Neural cell (in vitro differentiated cells): Measurements from ENCODE around the gene ERC2. TPM values are rescaled to one million over a fixed set of nuclear protein-coding genes. Genes with fewer than 3 reads are reported as not detected.

Experiments used
- H2AFZ ChIP-seq: fragments of 200-600, 300-800 bp; sonication (generic), shearing (Covaris generic); 2 replicates; pipeline ENCODE4 v1.6.0; 2014; ENCODE audit warnings: low read depth, mild to moderate bottlenecking, antibody characterized with exemption, low read length, moderate library complexity
- H3F3A ChIP-seq: fragments of 200-600 bp; shearing (Covaris generic); 2 replicates; pipeline ENCODE4 v1.6.1; 2016; ENCODE audit warnings: mild to moderate bottlenecking, moderate library complexity, mixed read lengths, antibody characterized with exemption, low read length; ENCODE audit not compliant: insufficient read depth, poor library complexity, severe bottlenecking
- H3K27ac ChIP-seq: fragments of 200-600, 300-800 bp; sonication (generic), shearing (Covaris generic); 2 replicates; pipeline ENCODE4 v1.5.1; 2014; ENCODE audit warnings: mild to moderate bottlenecking, low read length, moderate library complexity
- H3K27me3 ChIP-seq: fragments of 300-800, 200-600 bp; sonication (generic), shearing (Covaris generic); 2 replicates; pipeline ENCODE4 v1.6.0; 2014; ENCODE audit warnings: mild to moderate bottlenecking, low read depth, low read length, moderate library complexity; ENCODE audit not compliant: insufficient read depth
- H3K36me3 ChIP-seq: fragments of 300-800, 200-600 bp; sonication (generic), shearing (Covaris generic); 2 replicates; pipeline ENCODE4 v1.5.1; 2014; ENCODE audit warnings: mild to moderate bottlenecking, antibody characterized with exemption, low read length, moderate library complexity; ENCODE audit not compliant: insufficient read depth
- H3K4me2 ChIP-seq: fragments of 300-800, 200-600 bp; sonication (generic), shearing (Covaris generic); 2 replicates; pipeline ENCODE4 v1.6.0; 2014; ENCODE audit warnings: mild to moderate bottlenecking, low read length
- H3K4me3 ChIP-seq: fragments of 300-800, 200-600 bp; sonication (generic), shearing (Covaris generic); 2 replicates; pipeline ENCODE4 v1.5.1; 2014; ENCODE audit warnings: mild to moderate bottlenecking, low read length, moderate library complexity
- H3K79me2 ChIP-seq: fragments of 200-600 bp; shearing (Covaris generic); replicated peaks from 2 replicates; pipeline ENCODE4 v1.6.0; 2014; ENCODE audit warnings: mild to moderate bottlenecking, low read length, moderate library complexity; ENCODE audit not compliant: insufficient read depth
- H3K9ac ChIP-seq: fragments of 300-800, 200-600 bp; sonication (generic), shearing (Covaris generic); 2 replicates; pipeline ENCODE4 v1.6.1; 2016; ENCODE audit warnings: mild to moderate bottlenecking, low read length, mixed read lengths
- H3K9me2 ChIP-seq: fragments of 200-600 bp; shearing (Covaris generic); 2 replicates; pipeline ENCODE4 v1.6.1; 2016; ENCODE audit warnings: mild to moderate bottlenecking, low read length, mixed read lengths; ENCODE audit not compliant: insufficient read depth
- H3K9me3 ChIP-seq: fragments of 200-600, 300-800 bp; sonication (generic), shearing (Covaris generic); 2 replicates; pipeline ENCODE4 v1.6.1; 2016; ENCODE audit warnings: mild to moderate bottlenecking, mixed run types, low read length, moderate library complexity, mixed read lengths
- H4K20me1 ChIP-seq: fragments of 200-600 bp; shearing (Covaris generic); 2 replicates; pipeline ENCODE4 v1.6.1; 2016; ENCODE audit warnings: mild to moderate bottlenecking, mixed run types; ENCODE audit not compliant: insufficient read depth
- EP300 ChIP-seq: fragments of 450-650 bp; conservative IDR thresholded peaks from 2 replicates; pipeline ENCODE4 v1.6.1; 2014; ENCODE audit warnings: antibody characterized with exemption, mild to moderate bottlenecking, moderate library complexity; ENCODE audit not compliant: poor library complexity, severe bottlenecking
- EZH2 ChIP-seq: fragments of 200-600, 300-800 bp; shearing (Covaris generic), sonication (generic); IDR thresholded peaks from 2 replicates; pipeline ENCODE4 v1.6.1; 2014; ENCODE audit warnings: antibody characterized with exemption, low read length, borderline replicate concordance, mild to moderate bottlenecking; ENCODE audit not compliant: insufficient read depth, poor library complexity, severe bottlenecking
- MXI1 ChIP-seq: fragments of 450-650 bp; conservative IDR thresholded peaks from 2 replicates; pipeline ENCODE4 v1.6.1; 2014; ENCODE audit warnings: antibody characterized with exemption, mild to moderate bottlenecking; ENCODE audit not compliant: poor library complexity, severe bottlenecking
- POLR2AphosphoS5 ChIP-seq: IDR thresholded peaks from 2 replicates; pipeline ENCODE4 v1.6.1; 2012
- RAD21 ChIP-seq: fragments of 450-650 bp; conservative IDR thresholded peaks from 2 replicates; pipeline ENCODE4 v1.6.1; 2014; ENCODE audit warnings: antibody characterized with exemption, mild to moderate bottlenecking, moderate library complexity
- SMC3 ChIP-seq: fragments of 450-650 bp; conservative IDR thresholded peaks from 2 replicates; pipeline ENCODE4 v1.6.1; 2014; ENCODE audit warnings: antibody characterized with exemption, mild to moderate bottlenecking, moderate library complexity; ENCODE audit not compliant: poor library complexity
- TAF1 ChIP-seq: IDR thresholded peaks from 2 replicates; pipeline ENCODE4 v1.6.1; 2012; ENCODE audit warnings: low read depth
- polyA plus RNA-seq: library from polyadenylated mRNA; depleted of rRNA; stranded (reverse); fragments of >200 nt; gene quantifications from 2 replicates; pipeline ENCODE4 v1.2.3, GENCODE V29; 2014
- TF ChIP-seq, protein P1 (sequence below): fragments of 450-650 bp; IDR thresholded peaks from 2 replicates; pipeline ENCODE4 v1.5.1; 2014; ENCODE audit warnings: antibody characterized with exemption, mild to moderate bottlenecking, moderate library complexity; ENCODE audit not compliant: poor library complexity, severe bottlenecking
- TF ChIP-seq, protein P2 (sequence below): IDR thresholded peaks from 2 replicates; pipeline ENCODE4 v1.6.1; 2012; ENCODE audit warnings: borderline replicate concordance

The ERC2 gene
- polyA plus RNA-seq, 1 donor from 2014 or later, result 60.4 TPM

DNA sequence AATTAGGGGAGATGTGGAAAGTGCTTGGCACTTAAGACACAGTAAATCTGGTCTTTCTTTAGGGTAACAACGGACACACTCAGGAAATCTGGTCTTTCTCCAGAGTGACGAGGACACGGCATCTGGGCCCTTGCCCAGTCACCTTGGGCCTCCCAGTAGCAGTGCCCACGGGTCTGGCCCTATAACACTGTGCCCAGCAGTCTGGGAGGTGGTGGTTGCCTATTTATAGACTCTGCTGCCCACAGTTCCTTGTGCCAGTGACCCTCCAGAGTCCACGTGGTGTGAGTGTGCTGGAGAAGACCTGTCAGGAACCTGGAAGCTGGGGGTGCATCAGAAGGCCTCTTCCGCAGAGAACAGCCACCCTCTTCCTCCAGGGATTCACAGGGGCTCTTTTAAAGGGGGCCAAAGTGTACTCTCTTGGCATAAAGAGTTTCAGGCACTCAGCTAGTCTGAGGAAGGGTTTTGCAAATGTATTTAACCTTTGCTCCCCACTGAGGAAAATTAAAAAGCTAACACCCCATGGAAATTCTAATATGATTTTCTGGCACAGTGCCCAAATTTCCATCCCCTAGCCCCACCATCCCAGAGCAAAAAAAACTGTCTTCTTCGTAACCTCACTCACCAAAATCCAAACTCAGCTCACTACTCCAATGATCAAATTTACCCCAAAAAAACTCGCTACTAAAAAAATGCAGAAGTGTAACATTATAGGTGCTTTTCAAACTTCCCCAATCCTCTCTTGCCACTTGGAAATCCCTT is 996.6 kb downstream of the ERC2 start:
- Histone ChIP-seq H3K36me3 (no peaks in the 10 kb centered on the region), H3K27me3 (peaks cover 8% of the 10 kb centered on the region), H3K4me2 (no peak overlapping the region), H2AFZ (no peak overlapping the region), H3K27ac (no peak overlapping the region), H3F3A (no peaks in the 10 kb centered on the region), H3K9ac (no peak overlapping the region), H3K4me3 (no peak overlapping the region), H4K20me1 (no peaks in the 10 kb centered on the region), H3K9me2 (no peaks in the 10 kb centered on the region), H3K79me2 (no peaks in the 10 kb centered on the region), H3K9me3 (no peaks in the 10 kb centered on the region)
- no peak for TF ChIP-seq RAD21
- TF ChIP-seq TAF1, result no peak
- no peak for TF ChIP-seq EP300
- TF ChIP-seq, protein P1, sequence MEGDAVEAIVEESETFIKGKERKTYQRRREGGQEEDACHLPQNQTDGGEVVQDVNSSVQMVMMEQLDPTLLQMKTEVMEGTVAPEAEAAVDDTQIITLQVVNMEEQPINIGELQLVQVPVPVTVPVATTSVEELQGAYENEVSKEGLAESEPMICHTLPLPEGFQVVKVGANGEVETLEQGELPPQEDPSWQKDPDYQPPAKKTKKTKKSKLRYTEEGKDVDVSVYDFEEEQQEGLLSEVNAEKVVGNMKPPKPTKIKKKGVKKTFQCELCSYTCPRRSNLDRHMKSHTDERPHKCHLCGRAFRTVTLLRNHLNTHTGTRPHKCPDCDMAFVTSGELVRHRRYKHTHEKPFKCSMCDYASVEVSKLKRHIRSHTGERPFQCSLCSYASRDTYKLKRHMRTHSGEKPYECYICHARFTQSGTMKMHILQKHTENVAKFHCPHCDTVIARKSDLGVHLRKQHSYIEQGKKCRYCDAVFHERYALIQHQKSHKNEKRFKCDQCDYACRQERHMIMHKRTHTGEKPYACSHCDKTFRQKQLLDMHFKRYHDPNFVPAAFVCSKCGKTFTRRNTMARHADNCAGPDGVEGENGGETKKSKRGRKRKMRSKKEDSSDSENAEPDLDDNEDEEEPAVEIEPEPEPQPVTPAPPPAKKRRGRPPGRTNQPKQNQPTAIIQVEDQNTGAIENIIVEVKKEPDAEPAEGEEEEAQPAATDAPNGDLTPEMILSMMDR, result no peak
- TF ChIP-seq EZH2, result no peak
- TF ChIP-seq MXI1, result no peak
- TF ChIP-seq POLR2AphosphoS5, result no peak
- TF ChIP-seq SMC3, result no peak
- TF ChIP-seq, protein P2, sequence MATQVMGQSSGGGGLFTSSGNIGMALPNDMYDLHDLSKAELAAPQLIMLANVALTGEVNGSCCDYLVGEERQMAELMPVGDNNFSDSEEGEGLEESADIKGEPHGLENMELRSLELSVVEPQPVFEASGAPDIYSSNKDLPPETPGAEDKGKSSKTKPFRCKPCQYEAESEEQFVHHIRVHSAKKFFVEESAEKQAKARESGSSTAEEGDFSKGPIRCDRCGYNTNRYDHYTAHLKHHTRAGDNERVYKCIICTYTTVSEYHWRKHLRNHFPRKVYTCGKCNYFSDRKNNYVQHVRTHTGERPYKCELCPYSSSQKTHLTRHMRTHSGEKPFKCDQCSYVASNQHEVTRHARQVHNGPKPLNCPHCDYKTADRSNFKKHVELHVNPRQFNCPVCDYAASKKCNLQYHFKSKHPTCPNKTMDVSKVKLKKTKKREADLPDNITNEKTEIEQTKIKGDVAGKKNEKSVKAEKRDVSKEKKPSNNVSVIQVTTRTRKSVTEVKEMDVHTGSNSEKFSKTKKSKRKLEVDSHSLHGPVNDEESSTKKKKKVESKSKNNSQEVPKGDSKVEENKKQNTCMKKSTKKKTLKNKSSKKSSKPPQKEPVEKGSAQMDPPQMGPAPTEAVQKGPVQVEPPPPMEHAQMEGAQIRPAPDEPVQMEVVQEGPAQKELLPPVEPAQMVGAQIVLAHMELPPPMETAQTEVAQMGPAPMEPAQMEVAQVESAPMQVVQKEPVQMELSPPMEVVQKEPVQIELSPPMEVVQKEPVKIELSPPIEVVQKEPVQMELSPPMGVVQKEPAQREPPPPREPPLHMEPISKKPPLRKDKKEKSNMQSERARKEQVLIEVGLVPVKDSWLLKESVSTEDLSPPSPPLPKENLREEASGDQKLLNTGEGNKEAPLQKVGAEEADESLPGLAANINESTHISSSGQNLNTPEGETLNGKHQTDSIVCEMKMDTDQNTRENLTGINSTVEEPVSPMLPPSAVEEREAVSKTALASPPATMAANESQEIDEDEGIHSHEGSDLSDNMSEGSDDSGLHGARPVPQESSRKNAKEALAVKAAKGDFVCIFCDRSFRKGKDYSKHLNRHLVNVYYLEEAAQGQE, result no peak

DNA sequence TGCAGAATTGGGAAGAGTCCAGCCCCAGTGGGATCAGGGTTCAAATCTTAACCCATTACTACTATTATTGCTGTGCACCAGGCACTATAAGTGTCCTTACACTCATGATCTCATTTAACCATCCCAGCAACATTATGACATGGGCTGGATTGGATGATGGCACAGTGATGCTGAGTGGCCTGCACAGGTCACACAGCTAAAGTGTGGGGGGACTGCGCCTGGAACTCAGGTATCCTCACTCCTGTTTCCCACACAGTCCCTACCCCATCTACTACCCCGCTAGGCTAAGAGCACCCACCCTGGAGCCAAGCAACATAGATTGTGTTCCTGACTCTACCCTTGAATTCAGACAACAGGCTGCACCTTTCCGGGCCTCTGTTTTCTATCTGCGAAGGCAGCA is 997.2 kb downstream of the ERC2 start:
- H3K79me2 ChIP-seq, result no peaks in the 10 kb centered on the region
- no peak overlapping the region for H3K9ac ChIP-seq
- no peak overlapping the region for H3K4me3 ChIP-seq
- H3K27ac ChIP-seq, result no peak overlapping the region
- no peaks in the 10 kb centered on the region for H3K36me3 ChIP-seq
- H3K27me3 ChIP-seq, result peaks cover 8% of the 10 kb centered on the region
- no peaks in the 10 kb centered on the region for H3F3A ChIP-seq
- no peaks in the 10 kb centered on the region for H3K9me2 ChIP-seq
- no peaks in the 10 kb centered on the region for H3K9me3 ChIP-seq
- no peak overlapping the region for H2AFZ ChIP-seq
- TF ChIP-seq SMC3, result no peak
- no peak for TF ChIP-seq RAD21
- no peak for TF ChIP-seq EP300
- no peak for TF ChIP-seq EZH2
- TF ChIP-seq, protein P2, result no peak
- no peak for TF ChIP-seq POLR2AphosphoS5
- no peak for TF ChIP-seq MXI1
- TF ChIP-seq TAF1, result no peak
- TF ChIP-seq, protein P1, result no peak
- H4K20me1 ChIP-seq, result no peaks in the 10 kb centered on the region
- H3K4me2 ChIP-seq, result no peak overlapping the region
